DND-41 (cell line): Measurements from ENCODE around the gene TMEM8B.

Experiments
- ATAC-seq: fragments of 200-7000 bp; cut with Tn5 transposase; 3 replicates; pipeline ENCODE4 v1.9.1; 2021; ENCODE audit warnings: low read depth; ENCODE audit not compliant: insufficient read depth
- DNase-seq: peaks from one replicate; pipeline ENCODE4 v3.0.0-alpha.2; 2020
- H2AFZ ChIP-seq: 2 replicates; pipeline ENCODE4 v1.6.0; 2012; ENCODE audit warnings: low read depth, low read length
- H3K27ac ChIP-seq: 2 replicates; pipeline ENCODE4 v1.5.1; 2012; ENCODE audit warnings: low read length, inconsistent platforms
- H3K27me3 ChIP-seq: fragments of 200-600 bp; sonication (generic); 2 replicates; pipeline ENCODE4 v1.6.0; 2012; ENCODE audit warnings: low read length, mild to moderate bottlenecking, inconsistent platforms; ENCODE audit not compliant: insufficient read depth, poor library complexity
- H3K36me3 ChIP-seq: 2 replicates; pipeline ENCODE4 v1.5.1; 2012; ENCODE audit warnings: low read length, inconsistent platforms; ENCODE audit not compliant: insufficient read depth
- H3K4me1 ChIP-seq: 2 replicates; pipeline ENCODE4 v1.5.1; 2012; ENCODE audit warnings: mild to moderate bottlenecking, low read length; ENCODE audit not compliant: insufficient read depth
- H3K4me2 ChIP-seq: 2 replicates; pipeline ENCODE4 v1.6.0; 2012; ENCODE audit warnings: mild to moderate bottlenecking, moderate library complexity, low read length, inconsistent platforms; ENCODE audit not compliant: insufficient read depth
- H3K4me3 ChIP-seq, 2 experiments: fragments of 200-600 bp in 1 of 2; shearing (Covaris generic) in 1 of 2; 2 replicates each; pipeline ENCODE4 v1.5.1; 2012 to 2016; ENCODE audit warnings: inconsistent platforms in 2 of 2, low read length in 2 of 2, mild to moderate bottlenecking in 2 of 2, low read depth in 1 of 2, moderate library complexity in 1 of 2
- H3K79me2 ChIP-seq: 2 replicates; pipeline ENCODE4 v1.6.0; 2012; ENCODE audit warnings: low read length, inconsistent platforms; ENCODE audit not compliant: insufficient read depth
- H3K9ac ChIP-seq: 2 replicates; pipeline ENCODE4 v1.6.0; 2012; ENCODE audit warnings: low read depth, mild to moderate bottlenecking, inconsistent platforms, low read length, moderate library complexity
- H3K9me3 ChIP-seq: 2 replicates; pipeline ENCODE4 v1.5.1; 2012; ENCODE audit warnings: low read length, moderate library complexity, mild to moderate bottlenecking, inconsistent platforms; ENCODE audit not compliant: insufficient read depth, severe bottlenecking
- H4K20me1 ChIP-seq: 2 replicates; pipeline ENCODE4 v1.6.0; 2012; ENCODE audit warnings: low read length; ENCODE audit not compliant: insufficient read depth
- EZH2 ChIP-seq: IDR thresholded peaks from 3 replicates; pipeline ENCODE4 v1.6.1; 2012; ENCODE audit warnings: borderline replicate concordance, low read depth, mild to moderate bottlenecking, moderate library complexity, low read length, inconsistent platforms; ENCODE audit not compliant: severe bottlenecking
- TF ChIP-seq, protein P1 (sequence below): IDR thresholded peaks from 2 replicates; pipeline ENCODE4 v1.5.1; 2012; ENCODE audit warnings: borderline replicate concordance, low read length, moderate library complexity, mild to moderate bottlenecking; ENCODE audit not compliant: poor library complexity, severe bottlenecking; ENCODE audit errors: extremely low read depth

Gene TMEM8B

DNA sequence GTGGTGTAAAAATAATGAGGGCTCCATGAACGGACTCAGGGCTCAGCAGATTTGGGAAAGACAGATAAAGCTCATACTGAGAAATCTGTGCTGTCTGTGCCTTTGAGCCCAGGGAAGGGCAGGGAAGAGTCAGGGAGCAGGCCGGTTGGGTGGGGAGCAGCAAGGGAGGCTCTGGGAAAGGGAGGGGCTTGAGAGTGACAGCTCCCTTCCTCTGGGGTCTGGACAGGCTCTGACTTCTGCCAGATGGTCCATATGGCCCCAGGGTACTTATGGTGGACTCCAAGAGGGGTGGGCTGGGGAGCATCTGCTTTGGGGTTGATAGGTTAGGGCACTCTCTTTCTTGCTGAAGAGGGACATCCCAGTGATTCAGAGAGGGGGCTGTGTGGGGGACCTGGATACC lies 35.6 kb upstream of the TMEM8B start:
- Histone ChIP-seq H3K9ac (no peak overlapping the region), H3K9me3 (no peaks in the 10 kb centered on the region), H3K27ac (no peak overlapping the region), H4K20me1 (no peaks in the 10 kb centered on the region), H3K4me3 (no peak overlapping the region), H3K27me3 (no peaks in the 10 kb centered on the region), H3K4me2 (no peak overlapping the region), H3K79me2 (no peaks in the 10 kb centered on the region), H2AFZ (no peak overlapping the region), H3K36me3 (peaks cover 6% of the 10 kb centered on the region), H3K4me1 (no peaks in the 10 kb centered on the region)
- ATAC-seq (no peak), DNase-seq (no peak)
- TF ChIP-seq EZH2: no peak
- TF ChIP-seq, protein P1, sequence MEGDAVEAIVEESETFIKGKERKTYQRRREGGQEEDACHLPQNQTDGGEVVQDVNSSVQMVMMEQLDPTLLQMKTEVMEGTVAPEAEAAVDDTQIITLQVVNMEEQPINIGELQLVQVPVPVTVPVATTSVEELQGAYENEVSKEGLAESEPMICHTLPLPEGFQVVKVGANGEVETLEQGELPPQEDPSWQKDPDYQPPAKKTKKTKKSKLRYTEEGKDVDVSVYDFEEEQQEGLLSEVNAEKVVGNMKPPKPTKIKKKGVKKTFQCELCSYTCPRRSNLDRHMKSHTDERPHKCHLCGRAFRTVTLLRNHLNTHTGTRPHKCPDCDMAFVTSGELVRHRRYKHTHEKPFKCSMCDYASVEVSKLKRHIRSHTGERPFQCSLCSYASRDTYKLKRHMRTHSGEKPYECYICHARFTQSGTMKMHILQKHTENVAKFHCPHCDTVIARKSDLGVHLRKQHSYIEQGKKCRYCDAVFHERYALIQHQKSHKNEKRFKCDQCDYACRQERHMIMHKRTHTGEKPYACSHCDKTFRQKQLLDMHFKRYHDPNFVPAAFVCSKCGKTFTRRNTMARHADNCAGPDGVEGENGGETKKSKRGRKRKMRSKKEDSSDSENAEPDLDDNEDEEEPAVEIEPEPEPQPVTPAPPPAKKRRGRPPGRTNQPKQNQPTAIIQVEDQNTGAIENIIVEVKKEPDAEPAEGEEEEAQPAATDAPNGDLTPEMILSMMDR: no peak

DNA sequence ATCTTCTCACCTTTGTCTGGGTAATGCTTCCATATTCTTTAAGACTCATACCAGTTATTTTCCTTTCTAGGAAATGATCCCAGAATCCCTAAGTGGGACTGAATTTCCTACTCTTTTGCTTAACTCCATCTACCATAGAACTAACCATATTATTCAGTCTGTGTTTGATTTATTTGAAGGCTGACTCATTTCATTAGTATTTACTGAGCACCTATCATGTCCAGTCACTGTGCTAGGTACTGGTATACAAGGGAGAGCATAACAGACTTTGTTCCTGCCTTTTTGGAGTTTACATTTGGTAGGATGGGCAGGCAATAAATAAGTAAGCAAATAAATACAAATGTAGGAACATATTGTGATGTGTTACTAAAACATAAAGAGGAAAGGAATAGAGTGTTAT lies 33.3 kb upstream of the TMEM8B start:
- Histone ChIP-seq H3K27ac (no peak overlapping the region), H3K27me3 (no peaks in the 10 kb centered on the region), H3K4me2 (no peak overlapping the region), H3K9ac (no peak overlapping the region), H3K4me3 (no peak overlapping the region), H3K9me3 (no peaks in the 10 kb centered on the region), H4K20me1 (no peaks in the 10 kb centered on the region), H2AFZ (no peak overlapping the region), H3K79me2 (no peaks in the 10 kb centered on the region), H3K4me1 (no peaks in the 10 kb centered on the region), H3K36me3 (peaks cover 3% of the 10 kb centered on the region)
- no peak for TF ChIP-seq EZH2
- TF ChIP-seq, protein P1: no peak
- DNase-seq (no peak), ATAC-seq (no peak)

DNA sequence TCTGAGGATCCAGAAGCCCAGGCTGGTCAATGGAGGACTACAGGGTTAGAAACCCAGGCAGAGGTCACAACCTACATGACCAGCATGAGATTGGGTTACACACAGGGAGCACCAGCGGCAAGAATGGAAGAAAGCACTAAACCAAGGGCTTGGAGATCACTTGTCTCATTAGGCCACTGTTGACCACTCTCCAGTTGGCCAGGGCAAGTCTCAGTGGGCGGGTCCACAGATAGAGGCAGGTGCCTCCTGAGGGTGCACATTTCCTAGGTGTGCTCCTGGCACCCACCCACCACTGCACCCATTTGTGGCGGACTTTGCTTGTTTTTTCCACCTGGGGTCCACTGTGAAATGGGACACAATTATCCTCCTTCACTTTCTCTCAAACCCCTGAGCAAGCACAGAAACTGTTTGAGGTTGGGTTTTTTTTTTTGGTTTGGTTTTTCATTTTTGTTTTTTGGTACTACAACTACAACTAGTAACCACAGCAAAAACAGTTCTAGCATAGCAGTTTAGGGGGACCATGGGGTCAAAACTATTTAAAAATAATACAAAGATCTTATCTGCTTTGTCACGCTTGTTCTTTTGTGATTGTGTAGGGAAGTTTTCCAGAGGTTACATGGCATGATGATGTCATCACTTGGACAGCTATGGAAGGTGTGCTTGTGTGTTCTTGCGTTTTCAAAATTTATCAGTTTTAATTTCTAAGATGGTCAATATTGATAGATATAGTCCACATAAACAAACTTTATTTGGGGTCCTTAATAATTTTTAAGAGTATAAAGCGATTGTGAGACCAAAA lies 31.5 kb upstream of the TMEM8B start:
- no peaks in the 10 kb centered on the region for H3K9me3 ChIP-seq
- no peaks in the 10 kb centered on the region for H3K27me3 ChIP-seq
- no peak for DNase-seq
- H3K4me2 ChIP-seq: no peak overlapping the region
- TF ChIP-seq, protein P1: no peak
- TF ChIP-seq EZH2: no peak
- no peak overlapping the region for H3K9ac ChIP-seq
- no peak for ATAC-seq
- no peak overlapping the region for H3K4me3 ChIP-seq
- H2AFZ ChIP-seq: no peak overlapping the region
- H4K20me1 ChIP-seq: no peaks in the 10 kb centered on the region
- no peak overlapping the region for H3K27ac ChIP-seq
- no peaks in the 10 kb centered on the region for H3K4me1 ChIP-seq
- H3K36me3 ChIP-seq: peaks cover 8% of the 10 kb centered on the region
- H3K79me2 ChIP-seq: no peaks in the 10 kb centered on the region
